ENCODE measurements around the gene GPAT2.
A peak's percentile ranks its signal among the peaks of the same experiment; 100 is the strongest.
"Not testable (repeated sequence)": the region's sequence is repeated elsewhere in the genome, so short reads cannot be mapped to it uniquely, and the experiment has no call there.

The GPAT2 gene

DNA sequence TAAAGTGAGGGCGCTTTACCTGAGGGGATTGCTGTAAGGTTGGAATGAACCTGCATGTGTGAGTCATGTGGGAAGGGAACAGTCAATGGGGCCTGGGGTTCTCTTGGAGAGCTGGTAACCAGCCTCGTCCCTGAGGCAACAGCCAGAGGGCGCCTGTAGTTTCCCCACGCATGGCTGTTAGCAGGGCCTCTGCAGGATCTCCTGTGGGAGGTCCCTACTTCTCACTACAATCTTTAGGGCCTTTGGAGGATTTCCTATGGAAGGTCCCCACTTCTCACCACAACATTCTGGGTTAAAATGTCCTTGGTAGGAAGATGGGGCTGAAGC, 23.6 kb downstream of the GPAT2 start:
- H3K4me3 ChIP-seq (ENCODE audit: low read depth, low read length) = peak overlapping the region; percentile 23
- not testable (repeated sequence) for DNase-seq (ENCODE audit: low read depth)
- peak; percentile 27 for TF ChIP-seq CTCF (IDR thresholded peaks at IDR 0.05; ENCODE audit: low read depth, low read length, missing control alignments)

GRCh38 chr2:96010320-96011128, 24.2 kb downstream of the GPAT2 start:
- peak; percentile 25 for DNase-seq (ENCODE audit: low read depth)
- peak overlapping the region; percentile 52 for H3K4me3 ChIP-seq (ENCODE audit: low read depth, low read length)

GRCh38 chr2:96009833-96010232, 24.9 kb downstream of the GPAT2 start:
- H3K4me3 ChIP-seq (ENCODE audit: low read depth, low read length) = peak overlapping the region; percentile 52
- not testable (repeated sequence) for DNase-seq (ENCODE audit: low read depth)

DNA sequence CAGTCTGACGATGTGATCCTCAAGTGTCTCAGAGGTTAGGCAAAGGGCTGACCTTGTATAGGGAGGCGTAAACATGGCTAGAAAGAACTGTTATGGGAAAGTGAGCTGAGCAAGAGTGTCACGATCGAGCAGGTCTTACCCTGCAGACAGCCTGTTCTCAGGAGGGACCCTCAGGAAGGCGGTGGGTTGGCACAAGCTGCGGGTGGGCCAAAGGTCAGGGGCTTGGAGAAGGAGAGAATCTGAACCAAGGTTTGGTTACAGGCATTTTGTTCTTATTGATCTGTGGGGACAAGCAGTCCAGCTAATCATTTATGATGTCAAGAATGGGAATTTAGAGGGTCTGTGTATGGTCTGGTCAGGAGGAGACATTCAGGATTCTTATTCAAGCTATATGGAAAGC, 26.7 kb downstream of the GPAT2 start:
- DNase-seq (ENCODE audit: low read depth); H3K4me3 ChIP-seq (ENCODE audit: low read depth, low read length): not testable (repeated sequence)

GRCh38 chr2:96006248-96006647, 28.5 kb downstream of the GPAT2 start:
- DNase-seq (ENCODE audit: low read depth); H3K4me3 ChIP-seq (ENCODE audit: low read depth, low read length): not testable (repeated sequence)

GRCh38 chr2:95992520-95993272, 42.0 kb downstream of the GPAT2 start:
- DNase-seq (ENCODE audit: low read depth) = peak; percentile 4
- H3K4me3 ChIP-seq (ENCODE audit: low read depth, low read length) = peak overlapping the region; percentile 70
- TF ChIP-seq CTCF (IDR thresholded peaks at IDR 0.05; ENCODE audit: low read depth, low read length, missing control alignments) = peak; percentile 55

- not testable (repeated sequence) for DNase-seq (ENCODE audit: low read depth)
- H3K4me3 ChIP-seq (ENCODE audit: low read depth, low read length) = peak overlapping the region; percentile 70
Observed at GRCh38 chr2:95992102-95992501, 42.6 kb downstream of the GPAT2 start.

GRCh38 chr2:95991351-95992094, 43.2 kb downstream of the GPAT2 start, which contains the start of gene ANKRD36C:
Gene ANKRD36C (minus strand): TSS chr2:95991824. CDS start chr2:95991708, 116 bp downstream.
- peak; percentile 5 for DNase-seq (ENCODE audit: low read depth)
- H3K4me3 ChIP-seq (ENCODE audit: low read depth, low read length) = peak within 1 kb of the TSS; percentile 70

DNA sequence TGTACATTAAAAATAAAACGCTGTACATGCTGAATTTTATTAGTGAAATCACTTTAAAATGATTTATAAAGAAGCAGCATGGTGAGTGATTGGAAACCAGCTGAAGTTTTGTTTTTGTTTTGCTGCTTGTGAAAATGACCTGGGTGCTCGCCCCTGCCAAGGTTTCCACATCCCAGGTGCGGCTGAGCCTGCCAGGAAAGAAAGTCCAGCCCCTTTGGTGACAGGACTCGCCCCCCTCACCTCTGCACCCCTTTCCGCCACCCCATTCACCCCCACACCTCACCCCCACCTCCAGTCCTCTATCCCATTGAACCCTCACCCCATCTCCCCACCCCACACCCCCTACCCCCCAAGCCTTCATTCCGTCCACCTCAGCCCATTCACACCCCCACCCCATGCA, 43.8 kb downstream of the GPAT2 start:
- DNase-seq (ENCODE audit: low read depth) = not testable (repeated sequence)
- H3K4me3 ChIP-seq (ENCODE audit: low read depth, low read length) = peak overlapping the region; percentile 40

Data from GM12864 (cell line).